H1 (cell line): ENCODE measurements around the gene KRTAP4-9. TPM values are rescaled to one million over a fixed set of nuclear protein-coding genes. Genes with fewer than 3 reads are reported as not detected.

Experiments used
- CTCF ChIA-PET: fragments of 300-600 bp; sonication (Branson Sonifier 250); formaldehyde crosslinking; loops from one replicate; lab custom pipeline; 2021; ENCODE audit not compliant: partially characterized antibody; lab: Charles Lee
- POLR2A ChIA-PET: fragments of 300-600 bp; sonication (Branson Sonifier 250); formaldehyde crosslinking; loops from one replicate; lab custom pipeline; 2021; ENCODE audit warnings: inconsistent platforms; ENCODE audit not compliant: partially characterized antibody; lab: Charles Lee
- DNase-seq, 2 experiments: peaks; one replicate each; pipeline versions ENCODE4 v3.0.0 to v3.0.0-alpha.2; 2010 to 2022; ENCODE audit warnings: low spot score in 2 of 2, low read depth in 1 of 2, mixed read lengths in 1 of 2
- FAIRE-seq: peaks from 2 replicates; lab custom pipeline; 2011; peaks lifted over from hg19 to GRCh38; lab: Jason Lieb, UNC
- H2AFZ ChIP-seq: 2 replicates; pipeline ENCODE4 v1.8.1; 2012; ENCODE audit warnings: low read length, inconsistent platforms
- H2AK5ac ChIP-seq: 2 replicates; pipeline ENCODE4 v1.6.1; 2013; ENCODE audit warnings: low read depth, low read length
- H2BK120ac ChIP-seq: replicated peaks from 2 replicates; pipeline ENCODE3; 2013; ENCODE audit warnings: low read depth, low read length, inconsistent platforms
- H2BK12ac ChIP-seq: 2 replicates; pipeline ENCODE4 v1.6.1; 2013; ENCODE audit warnings: low read depth, low read length
- H2BK15ac ChIP-seq: 2 replicates; pipeline ENCODE4 v1.6.1; 2013; ENCODE audit warnings: low read length
- H2BK20ac ChIP-seq: 2 replicates; pipeline ENCODE4 v1.6.1; 2013; ENCODE audit warnings: low read length
- H2BK5ac ChIP-seq: 2 replicates; pipeline ENCODE4 v1.6.1; 2013; ENCODE audit warnings: low read depth, low read length
- H3K14ac ChIP-seq: 2 replicates; pipeline ENCODE4 v1.6.1; 2013; ENCODE audit warnings: inconsistent platforms; ENCODE audit not compliant: insufficient read length
- H3K18ac ChIP-seq: 2 replicates; pipeline ENCODE4 v1.6.1; 2013; ENCODE audit warnings: low read length; ENCODE audit errors: extremely low read depth
- H3K23ac ChIP-seq: 2 replicates; pipeline ENCODE4 v1.6.1; 2013; ENCODE audit warnings: inconsistent platforms; ENCODE audit not compliant: insufficient read length
- H3K23me2 ChIP-seq: 2 replicates; pipeline ENCODE4 v1.6.1; 2013; ENCODE audit warnings: low read depth, low read length
- H3K27ac ChIP-seq: 2 replicates; pipeline ENCODE4 v1.6.1; 2011; ENCODE audit warnings: low read depth, low read length, inconsistent platforms
- H3K27me3 ChIP-seq, 4 experiments: replicated peaks in 1 of 4; 1 replicate in 1 of 4; 2 replicates in 3 of 4; pipeline versions ENCODE4 v1.6.1 to v1.8.1; 2011 to 2013; ENCODE audit warnings: low read length in 3 of 4, mild to moderate bottlenecking in 3 of 4, inconsistent platforms in 2 of 4, mixed read lengths in 2 of 4, moderate library complexity in 1 of 4; ENCODE audit not compliant: control insufficient read depth in 3 of 4, insufficient read depth in 3 of 4; ENCODE audit errors: extremely low read depth in 1 of 4
- H3K36me3 ChIP-seq, 4 experiments: 2 replicates each; pipeline versions ENCODE4 v1.6.1 to v1.8.1; 2011 to 2013; ENCODE audit warnings: mild to moderate bottlenecking in 4 of 4, low read length in 3 of 4, moderate library complexity in 2 of 4, control low read depth in 1 of 4, inconsistent platforms in 1 of 4; ENCODE audit not compliant: insufficient read depth in 4 of 4, control insufficient read depth in 2 of 4
- H3K4ac ChIP-seq: replicated peaks from 2 replicates; pipeline ENCODE3; 2013; ENCODE audit warnings: low read length, low read depth, mixed read lengths, inconsistent platforms; ENCODE audit not compliant: insufficient read length
- H3K4me1 ChIP-seq, 4 experiments: replicated peaks in 1 of 4; 1 replicate in 1 of 4; 2 replicates in 3 of 4; pipeline versions ENCODE4 v1.6.1 to v1.8.1; 2011 to 2013; ENCODE audit warnings: low read length in 3 of 4, inconsistent platforms in 2 of 4, mixed read lengths in 1 of 4; ENCODE audit not compliant: insufficient read depth in 4 of 4, control insufficient read depth in 3 of 4
- H3K4me2 ChIP-seq, 2 experiments: 2 replicates each; pipeline versions ENCODE4 v1.6.1 to v1.8.1; 2011 to 2013; ENCODE audit warnings: low read depth in 2 of 2, low read length in 2 of 2, control low read depth in 1 of 2, inconsistent platforms in 1 of 2, mild to moderate bottlenecking in 1 of 2; ENCODE audit not compliant: insufficient read depth in 1 of 2
- H3K4me3 ChIP-seq, 4 experiments: fragments of 200-600, 300-600 bp in 1 of 4; sonication (generic), shearing (Covaris generic), sonication (Bioruptor Twin) in 1 of 4; 2 replicates each; pipeline versions ENCODE4 v1.5.1 to v1.8.1; 2011 to 2016; ENCODE audit warnings: low read length in 4 of 4, low read depth in 3 of 4, control low read depth in 2 of 4, inconsistent platforms in 2 of 4, mild to moderate bottlenecking in 2 of 4, mixed read lengths in 1 of 4, moderate library complexity in 1 of 4; ENCODE audit not compliant: insufficient read depth in 2 of 4; ENCODE audit errors: extremely low read depth in 1 of 4
- H3K56ac ChIP-seq: replicated peaks from 2 replicates; pipeline ENCODE3; 2013; ENCODE audit warnings: low read depth, mild to moderate bottlenecking, mixed read lengths, low read length, inconsistent platforms; ENCODE audit not compliant: insufficient read length
- H3K79me1 ChIP-seq: 2 replicates; pipeline ENCODE4 v1.6.1; 2013; ENCODE audit warnings: low read depth, low read length, control low read depth
- H3K79me2 ChIP-seq, 2 experiments: 2 replicates each; pipeline versions ENCODE4 v1.6.1 to v1.8.1; 2012 to 2013; ENCODE audit warnings: low read length in 2 of 2, mild to moderate bottlenecking in 2 of 2, inconsistent platforms in 1 of 2; ENCODE audit not compliant: insufficient read depth in 2 of 2, control insufficient read depth in 1 of 2
- H3K9ac ChIP-seq, 4 experiments: replicated peaks in 1 of 4; 1 replicate in 1 of 4; 2 replicates in 3 of 4; pipeline versions ENCODE4 v1.6.1 to v1.8.1; 2011 to 2013; ENCODE audit warnings: low read depth in 3 of 4, low read length in 3 of 4, control low read depth in 2 of 4, mild to moderate bottlenecking in 2 of 4, moderate library complexity in 2 of 4, inconsistent platforms in 1 of 4; ENCODE audit errors: extremely low read depth in 1 of 4
- H3K9me3 ChIP-seq, 2 experiments: 2 replicates each; pipeline versions ENCODE4 v1.6.1 to v1.8.1; 2012 to 2013; ENCODE audit warnings: mild to moderate bottlenecking in 2 of 2, moderate library complexity in 2 of 2, control low read depth in 1 of 2, inconsistent platforms in 1 of 2, low read depth in 1 of 2, low read length in 1 of 2, mixed read lengths in 1 of 2; ENCODE audit not compliant: insufficient read depth in 2 of 2
- H4K20me1 ChIP-seq, 2 experiments: replicated peaks in 1 of 2; 2 replicates each; pipeline versions ENCODE3 to v1.8.1; 2011 to 2013; ENCODE audit warnings: inconsistent platforms in 2 of 2, low read length in 2 of 2, mild to moderate bottlenecking in 1 of 2; ENCODE audit not compliant: insufficient read depth in 2 of 2, control insufficient read depth in 1 of 2
- H4K5ac ChIP-seq: 2 replicates; pipeline ENCODE4 v1.6.1; 2013; ENCODE audit warnings: low read length, low read depth, mixed read lengths, inconsistent platforms; ENCODE audit not compliant: insufficient read length
- H4K8ac ChIP-seq: 2 replicates; pipeline ENCODE4 v1.8.0; 2013; ENCODE audit warnings: mild to moderate bottlenecking, moderate library complexity, low read length, inconsistent platforms; ENCODE audit not compliant: insufficient read depth; ENCODE audit errors: extremely low read depth
- H4K91ac ChIP-seq: replicated peaks from 2 replicates; pipeline ENCODE3; 2013; ENCODE audit warnings: low read length, mixed read lengths, inconsistent platforms; ENCODE audit not compliant: insufficient read length
- GABPA ChIP-seq: IDR thresholded peaks from 2 replicates; pipeline ENCODE4 v1.6.1; 2011; ENCODE audit warnings: mild to moderate bottlenecking, low read length, moderate library complexity, borderline replicate concordance; ENCODE audit not compliant: insufficient read depth
- HDAC6 ChIP-seq: IDR thresholded peaks from one replicate; pipeline ENCODE4 v1.7.1; 2012; ENCODE audit warnings: low read depth, mild to moderate bottlenecking, inconsistent platforms, low read length, moderate library complexity
- KDM4A ChIP-seq: IDR thresholded peaks from one replicate; pipeline ENCODE4 v1.7.1; 2012; ENCODE audit warnings: low read depth, mild to moderate bottlenecking, moderate library complexity, low read length, inconsistent platforms; ENCODE audit not compliant: severe bottlenecking
- RBBP5 ChIP-seq: IDR thresholded peaks from 2 replicates; pipeline ENCODE4 v1.7.1; 2012; ENCODE audit warnings: low read depth, mild to moderate bottlenecking, inconsistent platforms, low read length, moderate library complexity, borderline replicate concordance
- SP2 ChIP-seq: IDR thresholded peaks from 2 replicates; pipeline ENCODE4 v1.6.1; 2012; ENCODE audit warnings: mild to moderate bottlenecking, low read length, inconsistent platforms
- WGBS, 2 experiments: shearing (Covaris generic) in 1 of 2; methylation state at CpG; one replicate each; pipeline versions ENCODE4 v1.1.6 to v1.1.7; 2013 to 2015; ENCODE audit warnings: low lambda C conversion rate in 2 of 2, mixed read lengths in 2 of 2, inconsistent platforms in 1 of 2, low coverage in 1 of 2, missing lambda C conversion rate in 1 of 2; ENCODE audit not compliant: insufficient replicate concordance in 2 of 2, insufficient coverage in 1 of 2, insufficient read length in 1 of 2; ENCODE audit errors: extremely low coverage in 1 of 2, missing lambda C conversion rate in 1 of 2; 5-methylcytosine and 5-hydroxymethylcytosine counted together
- polyA plus RNA-seq, 7 experiments: library from polyadenylated mRNA; depleted of rRNA in 3 of 7; stranded (reverse) in 5 of 7; unstranded in 2 of 7; fragments of >200 nt in 5 of 7; fragments of 200-250 nt in 2 of 7; gene quantifications; 1 replicate in 5 of 7; 2 replicates in 1 of 7; 4 replicates in 1 of 7; pipeline versions ENCODE4 v1.2.1 to v1.2.3, GENCODE V29; 2011 to 2013; ENCODE audit warnings: missing spikeins in 2 of 7, mixed read lengths in 2 of 7
- total RNA-seq: library from RNA; stranded (reverse); fragmentation: NEBNext Ultra II Directional; extraction: Animal tissue kit (Norgen Biotek cat#: 25700); gene quantifications from 2 replicates; pipeline ENCODE4 v1.2.1, GENCODE V29; 2021

The KRTAP4-9 gene
- total and polyA plus RNA-seq, 2 of the 8 experiments (the other 6 are each of a cell fraction or from before 2014, with no cell fraction given) = not detected

GRCh38 chr17:41116297-41116696 lies 11.1 kb downstream of the KRTAP4-9 start:
- no peak overlapping the region for H3K27ac ChIP-seq
- no peak overlapping the region for H3K23ac ChIP-seq
- no peak for TF ChIP-seq HDAC6
- no peak for TF ChIP-seq KDM4A
- TF ChIP-seq SP2 = no peak
- no peak for TF ChIP-seq RBBP5
- TF ChIP-seq GABPA = no peak
- no peak overlapping the region for H2BK20ac ChIP-seq
- FAIRE-seq (no peak), DNase-seq (no peak)
- H3K4me2 ChIP-seq = no peak overlapping the region
- no peaks in the 10 kb centered on the region for H3K79me1 ChIP-seq
- 89% methylated on average over 5 of the region's 5 CpGs; no CpG with 5 or more reads in 1 of the 2 experiments for WGBS, 2 experiments
- H3K27me3 ChIP-seq = no peaks in the 10 kb centered on the region
- H3K4ac ChIP-seq = no peak overlapping the region
- H2BK12ac ChIP-seq = no peak overlapping the region
- no peak overlapping the region for H3K9ac ChIP-seq
- peaks cover 12 to 21% of the 10 kb centered on the region in 2 experiments for H3K9me3 ChIP-seq
- no peak overlapping the region for H3K18ac ChIP-seq
- no peaks in the 10 kb centered on the region for H4K20me1 ChIP-seq
- no peak overlapping the region for H2BK120ac ChIP-seq
- ChIA-PET POLR2A (no interaction called here), CTCF (no interaction called here)
- H2AFZ ChIP-seq = no peak overlapping the region
- H2BK5ac ChIP-seq = no peak overlapping the region
- no peak overlapping the region for H2AK5ac ChIP-seq
- H3K56ac ChIP-seq = no peak overlapping the region
- H3K4me1 ChIP-seq = no peaks in the 10 kb centered on the region
- no peak overlapping the region for H4K8ac ChIP-seq
- H3K36me3 ChIP-seq = no peaks in the 10 kb centered on the region; a peak in 1 of 8 replicates
- no peak overlapping the region for H4K5ac ChIP-seq
- H3K23me2 ChIP-seq = no peaks in the 10 kb centered on the region
- no peak overlapping the region for H3K14ac ChIP-seq
- no peak overlapping the region for H3K4me3 ChIP-seq
- H4K91ac ChIP-seq = no peak overlapping the region
- H3K79me2 ChIP-seq = no peaks in the 10 kb centered on the region
- no peak overlapping the region for H2BK15ac ChIP-seq
